COLO668 (cell line): ENCODE data around the gene FAM184B.

Experiments
- DNase-seq: peaks from one replicate; lab custom pipeline; 2025; ENCODE audit not compliant: unreplicated experiment; lab: John Stamatoyannopoulos, UW

The FAM184B gene

DNA sequence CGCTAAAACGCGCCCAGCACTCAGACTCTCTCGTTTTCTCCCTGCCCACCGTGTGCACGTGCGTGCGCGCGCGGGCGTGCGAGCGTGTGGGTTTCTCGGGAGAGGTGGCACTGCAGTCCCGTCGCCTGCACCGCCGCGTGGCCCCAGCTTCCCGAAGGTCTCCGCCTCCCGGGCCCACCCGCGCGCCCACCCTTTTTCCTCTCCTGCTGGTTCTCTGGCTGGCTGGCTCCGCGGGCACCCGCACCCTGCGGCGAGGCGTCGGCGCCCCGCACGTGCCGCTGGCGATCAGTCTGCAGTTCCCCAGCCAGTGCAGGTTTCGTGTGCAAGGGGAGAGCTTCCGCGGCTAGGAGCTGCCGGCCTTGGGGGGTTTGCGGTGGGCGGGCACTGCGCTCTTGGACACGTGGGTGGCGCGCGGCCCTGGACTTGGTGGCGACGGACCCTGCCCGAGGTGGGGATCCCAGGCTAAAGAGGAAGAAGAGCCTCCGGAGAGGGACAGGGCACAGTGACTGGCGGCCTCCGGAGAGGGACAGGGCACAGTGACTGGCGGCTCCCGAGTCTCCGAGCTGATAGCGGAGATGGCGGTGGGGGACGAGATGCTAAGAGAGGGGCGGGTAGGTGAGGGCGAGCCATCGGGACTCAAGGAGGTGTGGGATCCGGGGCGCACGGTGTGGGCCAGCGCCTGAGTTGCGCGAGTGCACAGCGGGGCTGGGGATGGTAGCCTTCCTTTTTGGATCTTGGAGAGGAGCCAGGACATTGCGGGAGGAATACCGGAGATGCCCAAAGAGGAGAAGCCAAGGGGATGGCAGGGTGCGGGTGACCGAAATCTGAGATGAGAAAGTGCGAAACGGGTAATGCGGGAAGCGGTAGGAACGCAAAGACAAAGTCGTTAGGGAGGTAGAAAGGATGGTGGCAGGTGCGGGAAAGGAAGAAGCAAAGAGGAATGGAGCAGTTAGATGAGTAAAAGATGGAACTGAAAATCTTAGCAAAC is at the start of gene FAM184B:
Gene FAM184B (minus strand): TSS at position 322 of the 988 bp plus-strand sequence. CDS start 322 bp downstream, outside the sequence.
- DNase-seq: peak; percentile 62

DNA sequence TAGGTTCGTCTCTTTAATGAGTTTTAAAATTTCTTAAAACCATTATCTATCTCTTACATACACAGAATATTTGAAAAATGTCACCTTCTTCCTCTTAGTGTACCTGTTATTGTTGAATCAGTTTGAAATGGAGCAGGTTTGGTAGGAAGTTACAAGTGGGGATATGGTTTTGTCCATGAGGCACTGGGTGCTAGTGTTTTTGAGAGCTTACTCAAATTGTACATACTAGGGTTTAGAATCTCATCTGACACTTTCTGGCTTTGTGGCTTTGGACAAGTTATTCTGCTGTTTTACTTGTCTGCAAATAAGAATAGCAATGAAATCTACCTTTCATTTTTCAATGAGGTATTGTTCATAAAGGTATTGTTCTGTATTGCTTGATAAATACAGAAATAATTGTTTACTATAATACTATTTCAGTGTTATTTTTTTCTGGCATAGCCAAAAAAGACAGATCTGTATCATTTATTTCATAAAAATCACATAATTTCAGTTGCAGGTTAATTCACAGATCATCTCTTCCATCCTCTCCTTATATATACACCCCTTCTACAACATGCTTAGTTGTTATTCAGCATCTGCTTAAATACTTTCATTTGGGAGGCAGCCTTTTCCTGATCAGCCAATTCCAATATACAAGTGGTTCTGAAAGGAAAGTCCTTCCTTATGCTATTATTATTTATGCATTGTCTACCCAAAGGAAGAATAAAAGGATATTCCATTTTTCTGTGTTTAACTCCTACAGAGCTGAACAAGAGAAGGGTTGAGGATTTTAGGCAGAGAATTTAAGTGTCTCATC is 42.6 kb upstream of the FAM184B start:
- no peak for DNase-seq

DNA sequence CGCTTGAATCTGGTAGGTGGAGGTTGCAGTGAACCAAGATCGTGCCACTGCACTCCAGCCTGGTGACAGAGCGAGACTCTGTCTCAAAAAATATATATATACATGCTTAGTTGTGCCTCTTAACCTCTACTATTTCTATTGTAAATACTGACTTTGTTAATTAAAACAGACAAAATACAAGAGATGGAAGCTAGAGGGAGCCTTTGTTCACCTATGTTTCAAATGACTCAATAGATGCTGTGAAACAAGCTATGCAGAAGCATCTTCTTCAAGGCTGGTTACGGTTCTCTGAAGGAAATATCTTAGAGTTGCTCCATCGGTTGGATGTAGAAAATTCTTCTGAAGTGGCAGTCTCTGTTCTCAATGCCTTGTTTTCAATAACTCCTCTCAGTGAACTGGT is 35.6 kb upstream of the FAM184B start:
- DNase-seq: no peak

DNA sequence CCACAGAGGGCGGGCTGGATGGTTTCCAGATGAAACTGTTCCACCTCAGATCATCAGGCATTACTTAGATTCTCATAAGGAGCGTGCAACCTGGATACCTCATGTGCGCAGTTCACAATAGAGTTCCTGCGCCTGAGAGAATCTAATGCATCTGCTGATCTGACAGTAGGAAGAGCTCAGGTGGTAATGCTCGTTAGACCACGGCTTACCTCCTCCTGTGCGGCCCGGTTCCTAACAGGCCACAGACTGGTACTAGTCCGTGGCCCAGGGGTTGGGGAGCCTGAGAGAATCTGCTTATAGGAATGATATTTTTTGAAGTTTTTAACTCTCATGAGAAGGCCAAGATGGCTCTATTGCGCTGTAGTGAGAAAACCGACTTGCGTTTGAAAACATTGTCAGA is 34.7 kb upstream of the FAM184B start:
- DNase-seq: no peak

DNA sequence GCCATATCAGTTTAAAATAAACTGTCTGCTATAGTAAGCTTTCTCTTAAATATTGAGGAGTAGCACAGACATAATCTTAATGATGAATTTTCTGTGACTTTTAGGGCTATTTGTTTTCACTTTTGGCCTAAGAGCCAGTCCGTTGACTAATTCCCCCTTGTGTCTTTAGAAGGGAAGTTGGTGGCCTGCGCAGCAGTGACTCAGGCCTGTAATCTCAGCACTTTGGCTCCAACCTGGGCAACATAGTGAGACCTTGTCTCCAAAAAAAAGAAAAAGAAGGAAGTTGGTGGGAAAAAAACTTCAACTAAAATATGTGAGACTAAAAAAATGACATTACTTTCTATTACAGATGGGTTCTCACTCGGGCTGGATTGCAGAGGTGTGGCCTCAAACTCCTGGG is 32.7 kb upstream of the FAM184B start:
- no peak for DNase-seq

DNA sequence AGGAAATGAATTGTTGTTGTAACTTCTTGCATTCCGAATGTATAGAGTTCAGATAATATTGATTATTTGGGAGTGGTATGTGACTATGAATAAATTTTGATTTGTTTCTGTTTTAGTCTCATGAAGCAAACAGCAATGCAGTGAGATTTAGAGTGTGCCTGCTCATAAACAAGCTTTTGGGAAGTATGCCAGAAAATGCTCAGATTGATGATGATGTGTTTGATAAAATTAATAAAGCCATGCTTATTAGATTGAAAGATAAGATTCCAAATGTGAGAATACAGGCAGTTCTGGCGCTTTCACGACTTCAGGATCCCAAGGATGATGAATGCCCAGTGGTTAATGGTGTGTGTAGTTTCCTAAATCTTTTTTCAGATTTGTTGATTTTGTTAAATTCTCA is 31.4 kb upstream of the FAM184B start:
- no peak for DNase-seq

DNA sequence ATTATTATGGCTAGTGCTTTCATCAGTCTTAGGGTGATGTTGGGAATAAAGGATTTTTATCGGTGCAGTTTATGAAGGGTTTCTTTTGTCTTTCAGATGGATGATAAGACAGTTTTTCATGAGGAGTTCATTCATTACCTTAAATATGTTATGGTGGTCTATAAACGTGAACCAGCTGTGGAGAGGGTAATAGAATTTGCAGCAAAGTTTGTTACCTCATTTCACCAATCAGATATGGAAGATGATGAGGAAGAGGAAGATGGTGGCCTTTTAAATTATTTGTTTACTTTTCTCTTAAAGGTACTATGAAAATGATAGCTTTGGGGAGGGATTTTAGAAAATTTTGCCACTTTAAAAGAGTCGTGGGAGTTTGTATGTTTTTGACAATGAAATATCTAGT is 30.7 kb upstream of the FAM184B start:
- no peak for DNase-seq

DNA sequence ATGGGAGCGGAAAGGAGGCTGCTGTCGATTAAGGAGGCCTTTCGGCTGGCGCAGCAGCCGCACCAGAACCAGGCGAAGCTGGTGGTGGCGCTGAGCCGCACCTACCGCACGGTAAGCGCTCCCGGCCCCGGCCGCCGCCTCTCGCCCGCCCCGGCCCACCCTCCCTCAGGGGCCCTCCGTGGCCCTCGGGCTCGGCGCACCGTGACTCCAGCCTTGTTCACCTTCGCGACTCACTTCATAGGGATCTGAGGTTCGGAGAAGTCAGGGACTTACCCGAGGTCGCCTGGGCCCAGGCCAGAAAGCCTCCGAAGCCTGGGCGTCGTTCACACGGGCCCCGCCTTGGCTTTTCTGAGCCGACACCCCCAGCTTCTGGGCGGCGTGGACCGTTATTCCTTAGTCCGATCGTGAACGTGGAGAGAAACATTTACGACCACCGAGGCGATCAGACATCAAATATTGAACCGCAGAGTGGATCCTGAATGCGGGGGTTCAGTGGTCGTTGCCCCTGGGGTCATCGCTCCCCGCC is 29.7 kb upstream of the FAM184B start:
- peak; percentile 59 for DNase-seq

DNA sequence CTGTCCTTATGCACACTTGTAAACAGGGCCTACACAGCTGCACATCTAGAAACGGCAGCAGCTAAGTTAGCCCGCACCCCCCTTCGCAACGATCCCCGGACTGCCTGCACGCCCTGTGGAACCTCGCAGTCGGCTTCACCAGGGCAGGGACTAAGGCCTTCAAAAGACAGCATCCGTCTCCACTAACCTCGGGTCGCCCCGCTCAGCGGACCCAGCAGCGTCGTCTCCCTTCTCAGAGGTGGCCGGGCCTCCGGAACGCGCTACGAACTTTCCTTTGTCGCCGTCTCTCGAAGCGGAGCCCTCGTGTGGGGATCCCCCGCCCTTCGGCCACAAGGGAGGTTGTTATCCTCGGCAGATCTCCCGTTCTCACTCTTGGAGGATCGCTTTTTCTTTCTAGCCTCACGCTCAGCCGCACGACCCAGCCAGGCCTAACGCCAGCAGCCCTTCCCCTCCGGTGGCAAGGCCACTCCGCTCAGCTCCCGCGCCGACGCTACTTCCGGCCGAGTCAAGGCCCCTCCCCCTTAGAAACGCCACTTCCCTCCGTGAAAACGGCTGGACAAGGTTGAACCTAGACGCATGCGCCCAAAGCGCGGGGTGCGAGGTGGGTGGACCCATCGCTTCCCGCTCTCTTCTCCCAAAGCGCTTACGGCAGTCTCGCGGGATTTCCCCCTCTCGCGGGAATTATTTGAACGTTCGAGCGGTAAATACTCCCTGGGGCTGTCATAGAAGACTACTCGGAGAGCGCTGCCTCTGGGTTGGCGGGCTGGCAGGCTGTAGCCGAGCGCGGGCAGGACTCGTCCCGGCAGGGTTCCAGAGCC is 29.0 kb upstream of the FAM184B start, which contains the start of the genes DCAF16 and NCAPG:
Gene DCAF16 (minus strand): TSS at position 498 of the 818 bp plus-strand sequence. CDS start 6,616 bp downstream, outside the sequence.
Gene NCAPG (plus strand): TSS at position 720 of the 818 bp plus-strand sequence. CDS start 99 bp downstream, outside the sequence.
- DNase-seq: peak; percentile 99

DNA sequence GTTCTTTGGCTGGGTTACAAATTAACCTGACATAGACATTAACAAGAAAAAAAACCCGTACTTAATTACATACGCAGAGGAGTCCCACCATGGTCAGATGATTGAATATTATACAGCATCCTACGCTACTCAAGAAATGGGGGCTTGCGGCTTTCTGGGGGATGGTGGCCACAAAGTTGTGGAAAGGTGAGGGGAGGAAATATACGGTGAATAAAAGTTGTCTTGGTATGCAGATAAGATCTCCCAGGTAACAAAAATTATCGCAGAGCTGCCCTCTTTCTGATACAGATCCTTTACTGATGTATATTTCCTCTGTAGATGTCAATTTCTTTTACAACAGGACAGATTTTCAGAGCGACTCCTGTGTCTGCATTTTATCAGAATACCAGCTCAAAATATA is 28.2 kb upstream of the FAM184B start:
- no peak for DNase-seq

DNA sequence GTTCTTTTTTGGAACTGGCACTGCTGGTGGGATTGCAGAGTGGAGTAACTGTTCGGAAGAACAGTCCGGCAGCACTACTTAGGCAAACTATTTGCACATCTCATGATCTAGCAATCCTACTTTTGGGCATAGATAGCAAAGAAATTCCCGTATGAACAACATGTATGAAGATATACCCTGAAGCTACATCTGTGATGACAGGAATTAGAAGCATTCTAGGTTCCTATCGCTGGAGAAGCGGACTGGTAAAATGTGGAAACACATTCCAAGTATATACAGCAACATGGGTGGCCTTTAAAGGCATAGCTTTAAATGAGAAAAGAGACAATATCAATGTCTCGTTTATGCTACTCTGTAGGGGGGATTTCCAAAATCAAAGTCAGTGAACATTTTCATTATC is 26.0 kb upstream of the FAM184B start:
- no peak for DNase-seq

DNA sequence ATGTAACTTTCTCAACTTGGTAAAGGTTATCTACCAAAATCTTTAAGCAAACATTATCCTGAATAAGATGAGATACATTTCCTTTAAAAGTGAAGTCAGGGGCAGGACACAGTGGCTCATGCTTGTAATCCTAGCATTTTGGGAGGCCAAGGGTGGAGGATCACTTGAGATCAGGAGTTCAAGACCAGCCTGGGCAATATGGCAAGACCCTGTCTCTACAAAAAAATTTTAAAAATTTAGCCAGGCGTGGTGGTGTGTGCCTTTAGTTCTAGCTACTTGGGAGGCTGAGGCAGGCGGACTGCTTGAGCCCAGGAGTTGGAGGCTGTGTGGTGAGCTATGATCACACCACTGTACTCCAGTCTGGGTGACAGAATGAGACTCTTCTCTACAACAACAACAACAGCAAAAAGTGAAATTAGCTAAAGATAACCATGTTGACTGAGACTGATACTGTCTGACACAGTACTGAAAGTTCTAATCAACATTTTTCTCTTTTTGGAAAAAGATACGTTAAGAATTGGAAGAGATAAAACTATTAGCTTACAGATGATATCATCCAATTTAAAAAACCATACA is 24.2 kb upstream of the FAM184B start:
- no peak for DNase-seq

DNA sequence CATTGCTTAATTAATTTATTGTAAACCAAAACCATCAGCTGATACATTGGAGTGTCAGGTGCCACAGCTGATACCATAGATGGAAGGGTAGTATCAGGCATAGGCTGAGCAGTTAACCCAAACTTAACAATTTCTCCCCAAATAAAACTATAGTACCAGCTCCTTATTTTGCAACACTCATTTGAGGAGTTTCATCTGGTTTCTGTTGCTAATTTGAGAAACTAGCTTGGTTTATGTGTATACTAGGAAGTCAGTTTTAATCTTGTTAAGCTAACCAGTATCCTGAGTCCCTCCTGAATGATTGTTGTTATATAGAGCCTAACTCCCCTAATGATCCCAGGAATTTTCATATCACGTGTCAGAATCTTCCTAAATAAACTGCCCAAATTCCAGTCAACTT is 16.4 kb upstream of the FAM184B start:
- DNase-seq: no peak

DNA sequence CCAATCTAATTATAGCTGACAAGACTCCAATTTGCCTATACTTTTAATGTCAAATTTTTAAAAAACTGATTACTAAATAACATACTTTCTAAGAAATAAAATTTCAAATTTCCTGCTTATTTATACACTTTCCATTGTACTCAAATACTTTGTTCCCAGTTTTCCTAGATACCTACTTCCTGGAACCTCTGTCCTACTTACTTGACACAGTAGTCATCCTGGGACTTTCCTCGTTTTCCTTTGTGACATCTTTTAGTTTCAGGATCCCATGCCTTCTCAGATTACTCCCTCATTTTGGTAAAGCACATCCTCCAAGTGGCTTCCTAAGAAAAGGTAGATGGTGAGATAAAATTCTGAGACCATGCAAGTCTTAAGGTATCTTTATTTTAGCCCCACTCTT is 13.3 kb upstream of the FAM184B start:
- DNase-seq: no peak

DNA sequence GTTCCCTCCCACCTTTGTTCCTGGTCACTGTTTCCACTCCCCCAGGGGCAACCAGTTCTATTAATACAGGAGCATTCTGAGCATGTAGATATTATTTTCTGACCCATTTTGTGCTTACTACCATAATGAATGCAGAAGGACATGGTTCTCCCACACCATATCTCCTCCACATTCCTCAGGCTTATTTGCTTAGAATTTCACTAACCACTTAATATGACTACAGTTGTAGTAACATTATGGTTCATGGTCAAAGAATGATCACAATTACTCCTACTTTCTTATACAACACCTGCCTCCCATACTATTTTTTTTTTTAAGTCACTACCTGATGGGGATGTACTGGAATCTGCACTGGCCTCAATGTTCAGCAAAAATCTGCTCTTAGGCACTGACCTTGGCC is 7.5 kb upstream of the FAM184B start:
- no peak for DNase-seq

DNA sequence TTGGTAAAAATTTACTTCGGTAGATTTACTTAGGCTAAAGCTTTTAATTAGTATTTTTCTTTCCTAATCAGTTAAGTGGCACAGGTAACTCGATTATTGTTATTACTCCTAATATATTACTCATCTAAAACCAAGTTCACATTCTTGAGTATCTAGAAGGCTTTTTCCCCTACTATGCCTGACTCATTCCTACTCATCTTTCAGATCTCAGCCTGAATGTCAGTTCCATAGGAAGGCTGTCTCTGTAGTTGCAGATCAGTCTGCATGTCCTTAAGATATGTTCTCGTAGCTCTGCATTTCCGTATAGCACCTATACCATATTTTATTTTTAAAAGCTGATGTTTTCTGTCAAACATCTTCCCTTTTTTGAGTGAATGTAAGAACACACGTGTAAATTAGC is 5.9 kb upstream of the FAM184B start:
- no peak for DNase-seq

DNA sequence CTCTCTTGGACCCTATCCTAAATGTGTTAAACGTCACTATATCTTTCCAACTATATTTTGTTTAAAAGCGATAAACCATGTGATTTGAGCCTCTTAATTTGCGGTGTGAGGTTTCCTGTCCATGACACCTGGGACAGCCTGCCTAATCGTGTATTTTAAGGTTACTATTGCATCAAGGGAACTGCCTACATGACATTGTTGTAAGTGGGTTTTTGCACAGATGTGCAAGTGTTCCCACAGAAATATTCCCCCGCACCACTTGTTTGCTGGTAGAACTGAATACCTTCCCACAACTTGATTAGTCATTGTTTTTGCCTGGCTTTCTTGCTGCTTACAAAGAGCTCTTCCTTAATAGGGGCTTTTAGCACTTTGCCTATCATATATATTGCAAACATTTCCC is 5.1 kb upstream of the FAM184B start:
- no peak for DNase-seq

DNA sequence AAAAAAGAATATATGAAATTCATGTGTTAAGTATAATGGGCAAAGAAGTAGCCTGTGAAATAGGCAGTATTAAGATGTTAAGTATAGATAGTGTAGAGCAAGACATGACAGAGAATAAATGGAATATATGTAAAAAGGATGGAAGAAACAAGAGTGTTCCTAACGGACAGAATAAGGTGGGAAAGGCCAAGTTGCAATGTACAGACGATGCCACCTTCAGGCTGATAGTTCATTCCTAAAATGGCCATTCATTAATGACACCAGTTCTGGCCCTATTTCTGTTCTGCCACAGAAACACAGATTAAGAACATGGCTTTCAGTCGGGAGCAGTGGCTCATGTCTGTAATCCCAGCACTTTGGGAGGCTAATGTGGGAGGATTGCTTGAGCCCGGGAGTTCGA is 4.4 kb upstream of the FAM184B start:
- DNase-seq: no peak

DNA sequence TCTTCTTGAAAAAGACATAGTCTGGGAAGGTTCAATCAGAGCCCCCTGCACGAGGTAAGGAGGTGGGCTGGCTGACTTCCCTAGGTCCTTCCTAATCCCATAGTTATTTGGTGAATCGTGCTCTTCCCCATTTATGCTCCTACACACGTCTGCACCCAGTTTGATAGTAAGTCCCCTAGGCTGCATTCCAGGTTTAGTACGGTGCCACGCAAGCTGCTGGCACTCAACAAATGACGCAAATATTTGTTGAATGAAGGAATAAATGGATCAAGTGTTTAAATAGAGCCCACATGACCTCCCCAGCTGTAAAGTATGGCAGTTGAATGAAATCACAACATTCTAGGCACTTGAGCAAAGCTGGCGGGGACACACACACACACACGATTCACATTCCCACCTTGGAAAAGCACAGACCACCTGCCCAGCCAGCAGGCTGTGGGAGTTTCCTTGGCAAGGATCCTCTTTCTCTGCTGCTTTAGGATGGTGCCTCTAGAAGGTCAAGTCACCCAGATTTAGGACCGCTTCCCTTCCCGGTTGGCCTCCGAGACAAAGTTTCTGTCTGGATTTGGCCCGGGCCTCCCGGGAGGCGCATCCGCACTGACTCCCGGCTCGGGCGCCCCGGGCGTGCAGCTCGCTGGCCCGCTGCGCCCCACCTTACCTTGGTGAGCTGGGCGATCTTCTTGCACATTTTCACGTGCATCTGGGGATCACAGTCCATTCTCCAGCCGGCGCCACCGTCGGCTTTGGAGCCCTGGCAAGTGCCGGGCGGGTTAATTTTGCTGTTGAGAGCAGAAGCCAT is 721 bp downstream of the FAM184B start:
- DNase-seq: peak; percentile 62
